Large intestine (tissue), 3 donors: ENCODE measurements around the gene TSEN15. TPM values are rescaled to one million over a fixed set of nuclear protein-coding genes. Genes with fewer than 3 reads are reported as not detected.

Experiments used
- DNase-seq, 2 donors: peaks; one replicate each; pipeline versions ENCODE4 v3.0.0 to v3.0.0-alpha.2; 2013
- H3K27ac ChIP-seq: one replicate; pipeline ENCODE4 v1.5.1; 2013; ENCODE audit warnings: low read length
- H3K27me3 ChIP-seq: 2 replicates; pipeline ENCODE4 v1.6.1; 2013; ENCODE audit warnings: low read length; ENCODE audit not compliant: control insufficient read depth, insufficient read depth
- H3K36me3 ChIP-seq: 2 replicates; pipeline ENCODE4 v1.6.1; 2013; ENCODE audit warnings: low read length; ENCODE audit not compliant: control insufficient read depth, insufficient read depth
- H3K4me1 ChIP-seq: one replicate; pipeline ENCODE4 v1.6.1; 2013; ENCODE audit warnings: low read length; ENCODE audit not compliant: control insufficient read depth, insufficient read depth
- H3K4me3 ChIP-seq: one replicate; pipeline ENCODE4 v1.5.1; 2013; ENCODE audit warnings: low read length
- H3K9me3 ChIP-seq: one replicate; pipeline ENCODE4 v1.6.1; 2013; ENCODE audit warnings: mild to moderate bottlenecking, low read depth, low read length, moderate library complexity; ENCODE audit not compliant: control insufficient read depth
- WGBS: methylation state at CpG from one replicate; pipeline ENCODE4 v1.1.5; 2013; ENCODE audit warnings: low lambda C conversion rate; ENCODE audit not compliant: insufficient coverage; 5-methylcytosine and 5-hydroxymethylcytosine counted together
- polyA plus RNA-seq: library from polyadenylated mRNA; unstranded; fragments of 120-200 nt; gene quantifications from one replicate; pipeline ENCODE4 v1.2.1, GENCODE V29; 2013

TSEN15 gene
- polyA plus RNA-seq, 1 donor, result 29.1 TPM

GRCh38 chr1:184028854-184029623 is 22.5 kb upstream of the TSEN15 start:
- H3K27me3 ChIP-seq, result peaks cover 31% of the 10 kb centered on the region
- H3K36me3 ChIP-seq, result no peaks in the 10 kb centered on the region
- no peak overlapping the region for H3K4me3 ChIP-seq
- H3K9me3 ChIP-seq, result no peaks in the 10 kb centered on the region
- DNase-seq, result no peak
- H3K4me1 ChIP-seq, result no peaks in the 10 kb centered on the region
- no CpG with 5 or more reads among the region's 5 CpGs for WGBS
- H3K27ac ChIP-seq, result no peak overlapping the region

DNA sequence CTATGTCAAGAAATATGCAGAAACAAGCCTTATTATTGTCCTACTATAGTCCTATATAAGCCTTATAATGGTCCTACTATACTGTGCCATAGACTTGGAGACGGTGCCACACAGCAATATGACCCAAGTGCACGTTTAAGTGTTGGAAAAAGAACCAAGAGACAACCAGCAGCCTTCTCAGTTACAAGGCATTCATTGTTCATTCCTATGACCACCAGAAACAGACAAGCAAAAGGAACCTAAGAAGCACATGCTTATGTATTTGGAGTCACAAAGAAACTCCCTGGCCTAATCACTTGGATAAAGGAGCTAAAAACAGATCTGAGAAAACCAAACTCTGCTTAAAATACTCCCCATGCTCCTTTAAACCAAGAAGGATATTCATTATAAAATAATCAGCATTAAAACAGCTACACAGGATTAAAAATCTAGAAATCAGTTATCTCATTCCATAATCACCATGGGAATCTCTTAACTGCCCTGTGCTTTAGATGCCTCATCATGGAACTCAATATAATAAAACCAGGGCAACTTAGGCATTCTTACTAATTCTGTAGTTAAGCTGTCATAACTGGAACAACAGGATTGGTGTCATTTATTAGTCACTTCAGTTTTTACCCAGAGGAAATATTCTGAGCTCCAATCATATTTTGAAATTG is 21.0 kb upstream of the TSEN15 start:
- H3K27me3 ChIP-seq, result peaks cover 37% of the 10 kb centered on the region
- no peak for DNase-seq
- no peaks in the 10 kb centered on the region for H3K36me3 ChIP-seq
- H3K4me3 ChIP-seq, result no peak overlapping the region
- no peaks in the 10 kb centered on the region for H3K4me1 ChIP-seq
- H3K9me3 ChIP-seq, result no peaks in the 10 kb centered on the region
- no peak overlapping the region for H3K27ac ChIP-seq
- WGBS, result no CpG with 5 or more reads among the region's 2 CpGs

DNA sequence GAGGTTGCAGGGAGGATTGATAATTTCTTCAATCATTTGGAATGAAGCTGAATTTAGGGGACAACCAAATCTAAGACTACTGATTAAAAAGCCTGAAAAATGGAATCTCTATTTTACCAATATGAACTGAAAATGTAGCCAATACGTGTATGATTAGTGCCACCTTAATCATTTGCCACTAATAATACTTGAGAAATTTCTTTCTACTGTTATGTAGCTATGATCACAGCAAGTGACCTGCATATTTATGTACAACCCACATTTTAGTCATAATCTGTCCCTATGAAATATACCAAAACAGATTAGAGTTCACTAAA is 20.5 kb upstream of the TSEN15 start:
- no peak for DNase-seq
- no peak overlapping the region for H3K27ac ChIP-seq

GRCh38 chr1:184031409-184032107 is 20.0 kb upstream of the TSEN15 start:
- Histone ChIP-seq H3K9me3 (no peaks in the 10 kb centered on the region), H3K27ac (no peak overlapping the region), H3K27me3 (peaks cover 42% of the 10 kb centered on the region), H3K36me3 (no peaks in the 10 kb centered on the region), H3K4me1 (peaks cover 4% of the 10 kb centered on the region), H3K4me3 (no peak overlapping the region)
- DNase-seq, result no peak
- WGBS, result no CpG with 5 or more reads among the region's 8 CpGs

More for the DNA sequence above, 20.5 kb upstream of the TSEN15 start:
- H3K27me3 ChIP-seq, result peaks cover 38% of the 10 kb centered on the region
- no peaks in the 10 kb centered on the region for H3K4me1 ChIP-seq
- no peak overlapping the region for H3K4me3 ChIP-seq
- H3K9me3 ChIP-seq, result no peaks in the 10 kb centered on the region
- no peaks in the 10 kb centered on the region for H3K36me3 ChIP-seq
- no CpG with 5 or more reads among the region's 1 CpG for WGBS

DNA sequence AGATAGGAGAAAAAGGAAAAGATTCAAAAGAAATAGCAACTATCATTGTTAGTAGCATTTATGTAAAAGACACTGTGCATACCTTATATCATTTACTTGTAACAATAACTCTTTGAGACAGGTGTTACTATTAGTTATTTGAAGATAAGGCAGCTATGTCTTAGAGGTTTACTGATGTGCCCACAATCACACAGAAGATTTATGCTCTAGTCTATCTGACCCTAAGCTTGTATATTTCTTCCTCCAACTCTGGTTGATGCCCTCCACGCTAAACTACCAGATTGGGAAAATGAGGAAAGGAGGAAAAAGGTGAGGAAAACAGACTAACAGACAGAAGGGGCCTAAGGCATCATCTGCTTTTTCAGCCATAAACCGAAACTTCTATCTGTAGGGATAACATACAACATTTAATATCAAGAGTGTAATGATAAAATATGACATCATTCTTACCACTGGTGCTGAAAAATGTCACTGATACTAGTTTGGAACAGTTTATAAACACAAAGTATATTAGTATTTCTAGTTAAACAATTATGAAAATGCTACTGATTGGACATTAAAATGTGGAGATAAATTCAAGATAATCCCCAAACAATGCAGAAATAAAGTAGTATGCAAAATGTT is 19.1 kb upstream of the TSEN15 start:
- 60% methylated on average over 1 of the region's 2 CpGs for WGBS
- no peak overlapping the region for H3K4me3 ChIP-seq
- H3K27ac ChIP-seq, result no peak overlapping the region
- peaks cover 45% of the 10 kb centered on the region for H3K27me3 ChIP-seq
- no peaks in the 10 kb centered on the region for H3K36me3 ChIP-seq
- no peaks in the 10 kb centered on the region for H3K9me3 ChIP-seq
- DNase-seq, result no peak
- H3K4me1 ChIP-seq, result peaks cover 5% of the 10 kb centered on the region

DNA sequence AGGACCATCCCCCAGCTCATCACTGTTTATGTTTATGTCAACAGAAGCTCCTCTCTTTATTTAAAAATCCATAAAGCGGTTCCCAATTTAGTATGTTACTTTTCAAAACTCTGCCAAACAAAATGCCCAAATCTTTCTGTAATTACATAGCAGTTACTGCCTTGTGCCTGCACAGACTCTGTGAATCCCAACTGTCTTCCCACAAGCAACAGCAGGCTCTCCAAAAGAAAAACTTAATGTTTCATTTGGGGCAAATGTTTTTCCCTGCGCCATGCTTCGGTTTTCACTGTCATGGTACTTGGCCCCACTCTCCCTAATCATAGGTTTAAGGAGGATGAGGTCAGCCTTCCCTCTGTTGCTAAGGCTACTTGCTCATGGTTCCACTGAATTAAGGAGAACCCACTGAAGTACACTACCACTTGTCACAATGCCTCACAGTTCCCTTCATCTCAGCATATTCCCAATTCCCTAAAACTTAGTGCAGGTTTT is 18.6 kb upstream of the TSEN15 start:
- Histone ChIP-seq H3K27me3 (peaks cover 50% of the 10 kb centered on the region), H3K27ac (no peak overlapping the region), H3K9me3 (no peaks in the 10 kb centered on the region), H3K4me3 (no peak overlapping the region), H3K4me1 (peaks cover 5% of the 10 kb centered on the region), H3K36me3 (no peaks in the 10 kb centered on the region)
- no CpG with 5 or more reads among the region's 3 CpGs for WGBS
- no peak for DNase-seq

DNA sequence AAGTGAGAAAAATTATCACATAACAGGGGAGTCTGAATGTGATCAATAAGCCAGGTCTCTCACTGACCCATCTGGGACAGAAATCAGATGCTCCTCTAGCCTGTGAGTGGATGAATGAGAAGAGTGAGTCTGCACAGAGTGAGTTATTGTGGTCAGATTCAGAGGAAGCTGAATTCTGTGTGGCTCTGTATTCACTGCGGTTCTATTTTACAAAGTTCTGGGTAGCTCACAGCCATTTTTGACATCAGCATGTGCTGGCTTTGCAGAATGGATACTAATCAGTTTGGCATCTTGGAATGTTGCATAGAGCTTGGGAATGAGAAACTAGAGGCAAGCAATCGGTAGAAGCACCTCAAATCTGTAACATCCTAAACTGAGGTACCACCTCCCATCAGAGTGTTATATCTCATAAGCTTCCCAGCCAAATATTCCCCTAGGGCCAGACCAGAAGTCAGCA is 17.8 kb upstream of the TSEN15 start:
- WGBS, result 80% methylated on average over 1 of the region's 2 CpGs
- no peak overlapping the region for H3K27ac ChIP-seq
- DNase-seq, result no peak
- no peaks in the 10 kb centered on the region for H3K36me3 ChIP-seq
- H3K4me3 ChIP-seq, result no peak overlapping the region
- no peaks in the 10 kb centered on the region for H3K9me3 ChIP-seq
- peaks cover 55% of the 10 kb centered on the region for H3K27me3 ChIP-seq
- H3K4me1 ChIP-seq, result peaks cover 5% of the 10 kb centered on the region

DNA sequence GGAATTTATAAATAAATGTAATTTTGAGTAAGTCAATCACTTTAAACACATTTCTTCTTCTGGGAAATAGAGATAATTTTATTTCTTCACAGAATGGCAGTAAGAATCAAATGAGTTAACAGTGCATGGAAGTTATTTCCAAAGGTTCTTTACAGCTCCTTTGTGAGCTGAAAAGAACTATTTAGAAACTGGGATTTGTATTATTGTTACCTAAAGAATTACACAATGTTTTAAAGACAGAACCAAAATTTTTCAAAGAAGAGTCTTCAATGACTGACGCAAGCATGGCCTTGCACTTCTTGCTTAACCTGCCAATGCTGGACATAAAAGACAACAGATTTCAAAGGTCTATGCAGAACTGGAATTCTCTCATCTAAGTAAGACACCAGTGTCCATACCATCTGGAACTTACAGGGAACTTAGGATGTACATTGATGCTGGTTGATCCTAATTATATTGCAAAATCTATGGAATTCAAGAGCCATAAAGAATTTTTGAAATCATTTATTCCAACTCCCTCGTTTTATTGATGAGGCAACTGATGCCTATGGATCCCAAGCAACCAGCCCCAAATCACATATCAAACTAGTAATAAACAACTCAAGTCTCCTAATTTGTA is 16.7 kb upstream of the TSEN15 start:
- DNase-seq, result no peak
- WGBS, result 100% methylated on average over 1 of the region's 2 CpGs
- no peaks in the 10 kb centered on the region for H3K36me3 ChIP-seq

DNA sequence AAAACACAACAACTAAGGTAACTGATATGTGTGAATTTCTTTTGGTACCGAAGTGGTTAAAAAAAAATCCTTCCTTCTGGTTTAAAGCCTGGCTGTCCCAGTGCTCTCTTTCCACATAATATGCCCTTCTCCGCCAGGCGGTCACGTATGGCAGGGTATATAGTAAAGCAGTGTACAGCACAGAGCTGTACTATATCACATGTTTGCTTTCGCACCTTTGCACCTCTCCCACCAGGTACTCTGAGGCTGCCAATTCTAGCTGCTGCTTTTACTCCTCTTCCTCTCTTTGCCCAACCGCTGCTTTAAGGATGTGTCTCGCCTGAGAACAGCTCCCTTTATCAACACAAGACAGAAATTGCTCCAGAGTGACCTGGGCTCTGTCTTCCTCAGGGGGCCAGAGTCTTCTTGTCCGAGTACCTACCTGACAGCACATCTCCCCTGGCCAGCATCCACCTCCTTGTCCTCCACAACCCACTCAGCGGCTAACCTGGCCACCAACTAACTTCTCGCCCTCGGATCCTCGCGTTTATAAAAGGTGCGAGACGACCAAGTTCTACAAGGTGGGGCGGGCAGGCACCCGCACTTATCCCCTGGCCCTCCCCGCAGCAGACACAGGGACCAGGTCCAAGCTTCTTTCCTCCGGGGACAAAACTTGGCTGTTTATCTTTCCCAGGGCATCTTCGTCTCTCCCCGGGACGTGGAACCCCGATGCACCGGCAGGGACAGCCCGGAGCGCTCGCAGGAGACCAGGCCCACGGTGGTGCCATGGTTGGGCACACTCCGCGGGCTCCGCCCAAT is 15.6 kb upstream of the TSEN15 start:
- peaks cover 71% of the 10 kb centered on the region for H3K27me3 ChIP-seq
- no peak for DNase-seq
- peaks cover 5% of the 10 kb centered on the region for H3K4me1 ChIP-seq
- H3K4me3 ChIP-seq, result peak overlapping the region; percentile 36
- H3K27ac ChIP-seq, result no peak overlapping the region
- no peaks in the 10 kb centered on the region for H3K36me3 ChIP-seq
- no peaks in the 10 kb centered on the region for H3K9me3 ChIP-seq
- 56% methylated on average over 2 of the region's 31 CpGs for WGBS

More for the DNA sequence above, 16.7 kb upstream of the TSEN15 start:
- Histone ChIP-seq H3K27ac (no peak overlapping the region), H3K4me3 (no peak overlapping the region), H3K27me3 (peaks cover 66% of the 10 kb centered on the region), H3K4me1 (peaks cover 5% of the 10 kb centered on the region), H3K9me3 (no peaks in the 10 kb centered on the region)
